NOMO-1 treated with DMSO at 0.1 percent for 48 hours (cell line): ENCODE measurements around the gene RUVBL2.

ENCODE experiments used
- DNase-seq: peaks from one replicate; lab custom pipeline; 2025; ENCODE audit not compliant: unreplicated experiment; lab: John Stamatoyannopoulos, UW

Gene RUVBL2

DNA sequence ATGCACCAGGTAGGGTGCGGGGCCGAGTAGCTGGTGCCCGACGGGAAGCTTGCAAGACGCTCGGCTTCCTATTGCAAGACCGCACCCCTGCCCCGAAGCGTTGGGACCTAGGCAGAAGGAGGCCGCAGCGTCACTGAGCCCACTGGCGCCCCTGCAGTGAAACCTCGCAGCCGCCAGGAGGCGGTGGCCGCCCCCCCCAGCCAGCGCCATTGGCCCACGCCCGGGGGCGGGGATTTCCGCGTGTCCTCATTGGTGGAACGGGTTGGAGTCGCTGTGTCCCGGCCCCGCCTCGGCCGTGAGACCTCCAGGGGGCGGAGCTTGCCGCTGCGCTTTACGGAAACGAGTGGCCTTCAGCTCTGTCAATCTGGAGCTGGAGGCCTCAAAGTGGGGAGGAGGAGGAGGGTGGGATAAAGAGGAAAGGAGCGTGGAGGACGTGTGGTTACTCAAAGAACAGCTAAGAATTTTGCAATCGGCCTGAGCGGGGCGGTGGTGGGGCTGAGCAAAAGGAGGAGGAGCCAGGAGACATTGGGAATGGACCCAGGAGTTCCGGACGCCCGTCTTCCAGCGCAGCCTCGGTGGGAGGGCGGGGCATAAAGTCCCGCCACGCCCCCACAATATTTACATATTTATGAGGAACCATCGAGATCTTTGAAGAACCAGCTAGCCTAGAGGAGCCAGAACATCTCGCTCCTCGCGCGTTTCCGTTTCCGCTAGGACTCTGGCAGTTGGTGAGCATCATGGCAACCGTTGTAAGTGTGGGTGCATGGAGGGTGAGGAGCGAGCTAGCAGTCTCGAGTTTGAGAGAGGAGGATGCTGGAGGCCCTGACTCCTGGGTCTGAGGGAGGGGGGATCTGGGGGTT, at the start of gene RUVBL2, which contains the start of gene GYS1:
Gene RUVBL2, plus strand, starts transcription at position 713 of the 860 bp plus-strand sequence. Its CDS starts 25 bp downstream, at position 738.
Gene GYS1, minus strand, starts transcription at position 135 of the 860 bp plus-strand sequence. CDS start 197 bp downstream, outside the sequence.
- DNase-seq = peak; percentile 99

DNA sequence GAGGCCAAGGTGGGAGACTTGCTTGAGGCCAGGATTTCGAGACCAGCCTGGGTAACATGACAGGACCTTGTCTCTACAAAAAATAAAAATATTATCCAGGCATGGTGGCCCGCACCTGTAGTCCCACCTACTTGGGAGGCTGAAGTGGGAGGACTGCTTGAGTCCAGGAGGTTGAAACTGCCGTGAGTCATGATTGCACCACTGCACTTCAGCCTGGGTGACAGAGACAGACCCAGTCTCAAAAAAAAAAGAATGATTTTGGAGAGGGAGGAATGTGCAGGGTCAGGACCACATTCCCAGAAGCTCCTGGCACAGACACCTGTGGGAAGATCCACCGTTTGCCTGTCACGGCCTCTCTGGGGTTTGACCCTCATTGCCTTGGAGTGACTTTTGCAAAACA, 48.3 kb upstream of the RUVBL2 start:
- DNase-seq = no peak

DNA sequence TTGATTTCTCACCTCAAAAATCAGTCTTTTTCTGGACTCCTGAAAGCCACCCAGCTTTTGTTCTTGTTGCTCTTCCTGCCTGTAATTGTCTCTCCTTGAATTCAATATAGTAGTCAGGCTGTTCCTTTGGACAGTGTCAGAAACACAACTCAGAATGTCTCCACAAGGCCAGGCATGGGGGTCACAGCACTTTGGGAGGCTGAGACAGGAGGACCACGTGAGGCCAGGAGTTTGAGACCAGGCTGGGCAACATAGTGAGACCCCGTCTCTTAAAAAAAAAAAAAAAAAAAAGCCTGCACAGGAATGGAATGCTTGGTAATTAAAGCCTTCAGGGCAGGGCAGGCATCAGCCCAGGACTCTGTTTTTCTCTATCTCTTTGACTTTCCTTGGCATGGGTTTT, 47.9 kb upstream of the RUVBL2 start:
- no peak for DNase-seq

DNA sequence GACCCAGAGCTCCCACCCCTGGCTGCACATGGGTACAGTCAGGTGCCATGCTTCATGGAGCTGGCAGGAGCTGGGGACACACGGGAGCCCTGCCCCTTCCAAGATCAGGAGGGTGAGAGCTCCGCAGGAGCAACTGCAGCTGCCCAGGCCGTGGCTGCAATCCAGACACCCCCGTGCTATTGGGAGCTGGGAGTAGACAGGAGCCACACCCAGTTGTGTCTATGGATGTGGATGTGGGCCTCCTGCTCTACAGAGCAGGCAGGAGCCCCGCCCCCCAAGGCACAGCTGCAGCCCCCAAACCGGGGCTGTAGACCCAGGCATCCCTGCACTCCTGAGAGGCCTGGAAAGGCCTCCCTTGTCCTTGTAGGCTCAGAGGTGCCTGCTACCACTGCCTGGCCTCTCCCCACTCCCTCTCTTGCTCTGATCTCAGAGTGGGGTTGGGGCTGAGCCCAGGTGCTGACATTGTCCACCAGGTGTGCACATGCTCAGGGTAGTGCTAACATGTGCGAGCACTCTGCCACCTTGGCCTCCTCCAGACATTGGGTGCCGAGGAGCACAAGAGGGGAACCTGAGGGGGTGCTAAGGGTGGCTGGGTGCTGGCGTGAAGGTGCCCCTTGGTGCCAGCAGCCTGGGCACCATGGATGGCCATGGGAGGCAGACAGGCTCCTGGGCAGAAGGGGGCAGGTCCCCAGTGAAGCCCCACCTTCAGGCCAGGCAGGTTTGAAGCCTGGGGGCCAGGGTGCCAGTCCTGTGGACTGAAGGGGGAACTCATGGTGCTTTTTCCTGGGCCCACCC, 47.0 kb upstream of the RUVBL2 start:
- no peak for DNase-seq

DNA sequence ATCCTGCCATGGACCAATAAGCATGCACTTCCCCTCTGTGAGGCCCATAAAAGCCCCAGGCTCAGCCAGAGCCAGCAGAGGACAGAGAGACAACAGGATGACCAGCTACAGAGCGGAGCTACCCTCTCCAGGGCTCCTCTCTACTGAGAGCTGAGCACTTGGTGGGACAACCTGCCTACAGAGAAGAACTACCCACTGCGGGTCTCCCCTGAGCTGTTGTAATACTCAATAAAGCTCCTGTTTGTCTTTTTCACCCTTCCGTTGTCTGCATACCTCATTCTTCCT, 46.5 kb upstream of the RUVBL2 start:
- no peak for DNase-seq

DNA sequence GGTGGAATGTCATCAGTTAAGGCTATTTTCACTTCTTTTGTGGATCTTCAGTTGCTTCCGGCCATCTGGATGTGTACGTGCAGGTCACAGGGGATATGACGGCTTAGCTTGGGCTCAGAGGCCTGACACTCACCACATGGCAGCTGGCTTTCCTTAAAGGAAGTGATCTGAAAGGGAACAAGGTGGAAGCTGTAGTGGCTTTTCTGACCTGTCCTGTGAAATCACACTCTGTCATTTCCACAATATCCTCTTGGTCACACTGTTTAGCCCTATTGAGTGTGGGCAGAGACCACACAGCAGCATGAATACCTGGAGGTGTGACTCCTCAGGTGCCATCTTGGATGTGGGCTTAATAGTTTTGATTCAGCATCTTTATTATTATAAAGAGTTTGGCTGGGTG, 43.5 kb upstream of the RUVBL2 start:
- no peak for DNase-seq

DNA sequence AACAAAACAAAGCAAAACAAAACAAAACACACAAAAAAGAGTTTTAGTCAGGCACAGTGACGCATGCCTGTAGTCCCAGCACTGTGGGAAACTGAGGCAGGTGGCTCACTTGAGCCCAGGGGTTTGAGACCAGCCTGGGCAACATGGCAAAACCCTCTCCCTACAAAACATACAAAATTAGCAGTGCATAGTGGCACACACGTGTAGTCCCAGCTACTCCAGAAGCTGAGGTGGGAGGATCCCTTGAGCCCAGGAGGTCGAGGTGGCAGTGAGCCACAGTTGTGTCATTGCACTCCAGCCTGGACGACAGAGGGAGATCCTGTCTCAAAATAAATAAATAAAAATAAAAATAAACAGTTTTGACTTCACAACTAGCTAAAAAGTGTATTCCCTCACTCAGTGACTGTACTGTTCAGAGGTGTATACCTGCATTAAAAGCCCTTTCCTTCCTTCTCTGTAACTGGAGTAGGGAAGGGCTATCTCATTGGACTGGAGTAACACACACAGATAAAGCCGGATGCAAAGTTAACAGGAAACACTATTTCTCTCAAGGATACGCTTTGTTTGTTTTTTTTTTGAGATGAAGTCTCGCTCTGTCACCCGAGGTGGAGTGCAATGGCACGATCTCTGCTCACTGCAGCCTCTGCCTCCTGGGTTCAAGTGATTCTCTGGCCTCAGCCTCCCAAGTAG, 42.7 kb upstream of the RUVBL2 start:
- DNase-seq = no peak

DNA sequence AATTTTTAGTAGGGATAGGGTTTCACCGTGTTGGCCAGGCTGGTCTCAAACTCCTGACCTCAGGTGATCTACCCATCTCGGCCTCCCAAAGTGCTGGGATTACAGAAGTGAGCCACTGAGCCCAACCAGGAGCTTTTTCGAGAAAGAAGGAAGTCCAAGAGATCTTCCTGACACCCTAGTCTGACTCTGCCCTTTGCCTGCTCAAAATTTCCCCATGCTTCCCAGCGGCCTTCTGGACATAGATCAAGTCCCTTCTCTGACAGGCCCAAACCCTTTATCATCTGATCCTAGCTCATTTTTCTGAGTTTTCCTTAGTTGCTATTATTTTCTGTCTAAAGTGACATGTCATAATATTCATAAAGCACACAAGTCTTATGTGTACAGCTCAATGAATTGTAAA, 40.5 kb upstream of the RUVBL2 start:
- no peak for DNase-seq

DNA sequence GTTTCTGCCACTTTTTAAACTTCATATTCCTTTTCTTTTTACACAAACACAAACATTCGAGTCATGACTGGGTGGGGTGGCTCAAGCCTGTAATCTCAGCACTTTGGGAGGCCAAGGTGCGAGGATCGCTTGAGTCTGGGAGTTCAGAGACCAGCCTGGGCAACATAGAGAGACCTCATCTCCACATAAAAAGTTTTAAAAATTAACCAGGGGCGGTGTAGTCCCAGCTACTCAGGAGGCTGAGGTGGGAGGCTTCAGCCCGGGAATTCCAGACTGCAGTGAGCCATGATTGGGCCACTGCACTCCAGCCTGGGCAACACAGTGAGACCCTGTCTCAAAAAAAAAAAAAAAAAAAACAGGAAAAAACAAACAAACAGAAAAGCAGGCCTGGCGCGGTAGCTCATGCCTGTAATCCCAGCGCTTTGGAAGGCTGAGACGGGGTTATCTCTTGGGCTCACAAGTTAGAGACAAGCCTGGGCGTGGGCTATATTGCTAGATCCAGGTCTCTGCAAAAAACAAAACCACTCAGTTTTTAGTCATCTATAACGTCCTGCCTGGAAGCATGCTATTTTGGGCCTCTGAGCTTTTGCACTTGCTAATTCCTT, 39.6 kb upstream of the RUVBL2 start:
- DNase-seq = no peak

DNA sequence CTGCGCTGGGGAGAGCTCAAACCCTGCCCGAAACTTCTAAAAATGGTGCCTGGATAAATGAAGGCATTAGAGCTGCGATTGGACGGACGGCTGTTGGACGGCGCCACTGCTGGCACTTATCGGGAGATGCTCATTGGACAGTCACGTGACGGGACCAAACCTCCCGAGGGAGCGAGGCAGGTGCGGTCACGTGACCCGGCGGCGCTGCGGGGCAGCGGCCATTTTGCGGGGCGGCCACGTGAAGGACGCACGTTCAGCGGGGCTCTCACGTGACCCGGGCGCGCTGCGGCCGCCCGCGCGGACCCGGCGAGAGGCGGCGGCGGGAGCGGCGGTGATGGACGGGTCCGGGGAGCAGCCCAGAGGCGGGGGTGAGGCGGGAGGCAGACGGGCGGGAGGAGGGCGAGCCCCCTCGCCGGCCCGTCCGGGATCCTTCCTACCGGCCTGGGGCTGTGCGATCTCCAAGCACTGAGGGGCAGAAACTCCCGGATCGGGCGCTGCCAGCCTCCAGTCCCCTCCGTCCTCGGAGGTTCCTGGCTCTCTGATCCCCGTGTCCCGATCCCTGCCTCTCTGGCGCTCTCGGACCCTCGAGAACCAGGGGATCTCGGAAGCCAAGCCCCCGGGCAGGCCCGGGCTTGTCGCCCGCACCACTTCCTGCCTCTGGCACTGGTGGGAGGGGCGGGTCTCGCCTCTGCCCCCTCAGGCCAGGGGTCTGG, 38.9 kb upstream of the RUVBL2 start, which contains the start of gene BAX:
Gene BAX, plus strand, starts transcription at position 281 of the 713 bp plus-strand sequence. Its CDS starts 54 bp downstream, at position 335.
- DNase-seq = peak; percentile 93

DNA sequence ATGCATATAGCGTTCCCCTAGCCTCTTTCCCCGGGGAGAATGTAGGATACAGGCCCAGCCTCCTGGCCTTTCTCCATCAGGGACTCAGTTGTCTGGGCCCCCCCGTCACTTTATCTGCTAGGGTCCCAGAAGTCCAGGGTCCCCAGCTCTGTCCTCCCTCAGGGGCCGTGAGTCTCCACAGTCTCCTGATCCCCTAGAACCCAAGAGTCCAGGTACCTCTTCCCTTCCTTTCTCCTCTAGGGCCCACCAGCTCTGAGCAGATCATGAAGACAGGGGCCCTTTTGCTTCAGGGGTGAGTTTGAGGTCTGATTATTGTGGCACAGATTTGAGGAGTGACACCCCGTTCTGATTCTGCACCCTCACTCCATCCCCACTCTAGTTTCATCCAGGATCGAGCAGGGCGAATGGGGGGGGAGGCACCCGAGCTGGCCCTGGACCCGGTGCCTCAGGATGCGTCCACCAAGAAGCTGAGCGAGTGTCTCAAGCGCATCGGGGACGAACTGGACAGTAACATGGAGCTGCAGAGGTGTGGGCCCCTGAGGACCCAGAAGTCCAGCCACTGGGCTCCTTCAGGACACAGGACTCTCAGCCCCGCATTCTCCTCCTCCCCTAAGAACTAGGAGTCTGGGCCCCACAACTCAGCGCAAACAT, 38.3 kb upstream of the RUVBL2 start:
- no peak for DNase-seq

DNA sequence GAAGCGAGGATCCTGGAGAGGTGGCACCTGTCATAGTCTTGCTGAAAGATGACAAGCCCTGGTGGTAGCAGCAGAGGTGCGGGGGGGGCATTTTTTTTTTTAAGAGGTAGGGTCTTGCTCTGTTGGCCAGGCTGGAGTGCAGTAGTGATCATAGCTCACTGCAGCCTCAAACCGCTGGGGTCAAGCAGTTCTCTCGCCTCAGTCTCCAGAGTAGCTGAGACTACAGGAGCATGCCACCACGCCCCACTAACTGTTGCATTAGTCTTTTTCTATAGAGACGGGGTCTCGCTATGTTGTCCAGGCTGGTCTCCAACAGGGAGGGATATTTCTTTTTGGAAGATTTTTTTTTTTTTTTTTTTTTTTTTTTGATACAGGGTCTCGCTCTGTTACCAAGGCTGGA, 35.7 kb upstream of the RUVBL2 start:
- no peak for DNase-seq

DNA sequence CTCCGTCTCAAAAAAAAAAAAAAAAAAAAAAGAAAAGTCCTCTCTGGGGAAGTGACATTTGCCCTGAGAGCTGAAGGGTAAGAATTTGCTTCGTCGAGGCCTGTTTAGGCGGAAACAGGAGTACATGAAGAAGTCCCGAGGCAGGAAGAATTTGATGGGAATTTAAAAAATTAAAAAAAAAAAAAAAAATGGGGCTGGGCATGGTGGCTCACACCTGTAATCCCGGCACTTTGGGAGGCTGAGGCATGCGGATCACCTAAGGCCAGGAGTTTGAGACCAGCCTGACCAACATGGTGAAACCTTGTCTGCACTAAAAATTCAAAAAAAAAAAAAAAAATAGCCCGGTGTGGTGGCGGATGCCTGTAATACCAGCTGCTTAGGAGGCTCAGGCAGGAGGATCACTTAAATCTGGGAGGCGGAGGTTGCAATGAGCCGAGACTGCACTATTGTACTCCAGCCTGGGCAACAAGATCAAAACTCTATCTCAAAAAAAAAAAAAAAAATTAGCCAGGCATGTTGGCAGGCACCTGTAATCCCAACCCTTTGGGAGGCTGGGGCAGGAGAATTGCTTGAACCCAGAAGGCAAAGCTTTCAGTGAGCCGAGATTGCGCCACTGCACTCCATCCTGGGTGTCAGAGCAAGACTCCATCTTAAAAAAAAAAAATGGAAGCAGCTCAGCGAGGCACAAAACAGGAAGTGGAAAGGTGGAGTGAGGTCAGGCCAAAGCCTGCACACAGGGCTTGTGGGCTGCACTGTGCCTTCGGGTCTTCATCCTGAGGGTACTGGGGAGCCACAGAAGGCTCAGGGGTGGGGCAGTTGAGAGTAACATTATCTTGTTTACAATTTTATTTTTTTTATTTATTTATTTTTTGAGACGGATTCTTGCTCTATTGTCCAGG, 34.1 kb upstream of the RUVBL2 start:
- DNase-seq = no peak

DNA sequence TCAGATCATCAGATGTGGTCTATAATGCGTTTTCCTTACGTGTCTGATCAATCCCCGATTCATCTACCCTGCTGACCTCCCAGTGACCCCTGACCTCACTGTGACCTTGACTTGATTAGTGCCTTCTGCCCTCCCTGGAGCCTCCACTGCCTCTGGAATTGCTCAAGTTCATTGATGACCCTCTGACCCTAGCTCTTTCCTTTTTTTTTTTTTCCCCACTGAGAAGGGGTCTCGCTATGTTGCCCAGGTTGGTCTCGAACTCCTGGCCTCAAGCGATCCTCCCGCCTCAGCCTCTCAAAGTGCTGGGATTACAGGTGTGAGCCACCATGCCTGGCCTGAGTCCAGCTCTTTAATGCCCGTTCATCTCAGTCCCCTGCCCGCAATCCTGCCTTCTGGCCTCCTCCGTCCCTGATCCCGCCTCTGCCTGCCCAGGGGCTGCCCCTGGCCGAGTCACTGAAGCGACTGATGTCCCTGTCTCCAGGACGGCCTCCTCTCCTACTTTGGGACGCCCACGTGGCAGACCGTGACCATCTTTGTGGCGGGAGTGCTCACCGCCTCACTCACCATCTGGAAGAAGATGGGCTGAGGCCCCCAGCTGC, 32.5 kb upstream of the RUVBL2 start:
- DNase-seq = no peak

DNA sequence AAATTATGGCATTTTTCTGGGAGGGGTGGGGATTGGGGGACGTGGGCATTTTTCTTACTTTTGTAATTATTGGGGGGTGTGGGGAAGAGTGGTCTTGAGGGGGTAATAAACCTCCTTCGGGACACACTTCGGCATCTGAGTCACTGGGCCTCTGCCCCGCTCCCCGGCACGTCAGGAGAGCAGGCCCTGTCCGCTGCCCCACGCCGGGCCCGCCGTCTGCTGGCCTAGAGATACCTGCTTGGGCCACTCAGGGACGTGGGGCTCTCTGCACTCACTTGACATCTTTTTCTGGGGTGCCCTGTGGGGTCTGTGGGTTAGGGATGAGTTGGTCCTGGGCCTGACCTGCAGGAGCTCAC, 32.0 kb upstream of the RUVBL2 start:
- DNase-seq = no peak

DNA sequence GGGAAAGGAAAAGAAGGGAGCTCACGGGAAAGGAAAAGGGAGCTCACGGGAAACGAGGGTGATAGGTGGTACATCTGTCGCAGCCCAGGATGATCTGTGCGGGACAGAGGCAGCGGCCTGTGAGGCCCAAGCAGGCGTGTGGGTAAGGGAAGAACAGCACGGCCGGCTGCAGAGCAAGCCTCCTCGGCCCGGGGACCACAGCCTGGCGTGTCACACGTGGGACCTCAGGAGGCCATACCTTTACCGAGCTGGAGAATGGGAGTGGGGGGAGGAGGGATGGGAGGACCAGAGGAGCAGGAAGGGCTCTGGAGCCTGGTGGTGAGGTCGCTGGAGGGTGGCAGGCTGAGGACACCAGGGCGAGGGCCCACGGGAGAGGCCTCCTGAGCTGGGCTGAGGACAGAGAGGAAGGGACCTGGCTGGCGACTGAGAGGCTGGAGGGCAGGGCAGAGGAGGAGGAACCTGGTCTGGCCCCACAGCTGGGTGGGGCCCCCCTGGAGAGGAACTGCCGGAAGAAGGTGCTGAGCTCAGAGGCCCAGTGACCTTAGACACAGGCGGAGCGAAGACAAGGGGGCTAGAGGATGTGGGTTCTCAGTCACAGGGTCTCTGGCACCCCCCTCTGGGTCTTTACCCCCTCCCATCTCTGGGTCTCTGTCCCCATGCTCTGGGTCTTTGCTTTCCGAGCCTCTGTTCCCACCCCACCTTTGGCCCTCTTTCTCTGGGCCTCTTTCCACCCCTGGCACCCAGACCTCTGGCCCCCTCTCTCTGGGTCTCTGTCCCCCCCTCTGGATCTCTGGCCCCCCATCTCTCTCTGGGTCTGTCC, 31.4 kb upstream of the RUVBL2 start:
- DNase-seq = peak; percentile 90

DNA sequence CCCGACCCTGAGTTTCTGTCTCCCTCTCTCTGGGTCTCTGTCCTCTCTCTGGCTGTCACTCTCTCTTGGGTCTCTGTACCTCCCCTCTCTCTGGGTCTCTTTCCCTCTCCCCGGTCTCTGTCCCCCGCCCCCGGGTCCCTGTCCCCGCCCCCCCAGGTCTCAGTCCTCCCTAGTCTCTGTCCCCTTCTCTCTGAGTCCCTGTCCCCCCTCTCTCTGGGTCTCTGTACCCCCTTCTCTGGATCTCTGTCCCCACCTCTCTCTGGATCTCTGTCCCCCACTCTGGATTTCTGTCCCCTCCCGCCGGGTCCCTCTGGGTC, 30.9 kb upstream of the RUVBL2 start:
- no peak for DNase-seq
